HCT116 (cell line): ENCODE results near the gene MBTPS1. TPM values are rescaled to one million over a fixed set of nuclear protein-coding genes. Genes with fewer than 3 reads are reported as not detected.

Source experiments
- ATAC-seq: fragments of 200-7000 bp; cut with Tn5 transposase; 2 replicates; pipeline ENCODE4 v1.9.1; 2020; ENCODE audit warnings: mild to moderate bottlenecking, moderate library complexity
- BruUV-seq: library from RNA; stranded (reverse); fragments of 400-500 nt; replicated peaks from 2 replicates; lab custom pipeline; 2021; lab: Mats Ljungman, UMichigan
- CTCF ChIA-PET: fragments of 300-600 bp; sonication (Branson Sonifier 250); formaldehyde crosslinking; loops from one replicate; lab custom pipeline; 2021; ENCODE audit warnings: antibody characterized with exemption; lab: Charles Lee
- POLR2A ChIA-PET: fragments of 300-600, 350-600 bp; sonication (Branson Sonifier 250); formaldehyde crosslinking; loops from one replicate; lab custom pipeline; 2021; ENCODE audit warnings: antibody characterized with exemption; lab: Charles Lee
- RAD21 ChIA-PET, 2 experiments: fragments of 300-600 bp; sonication (Branson Sonifier 250); formaldehyde crosslinking; loops; one replicate each; lab custom pipeline; 2023; ENCODE audit warnings: low total read pairs in 2 of 2; ENCODE audit not compliant: uncharacterized antibody in 2 of 2, unreplicated experiment in 2 of 2, low non-redundant PET in 1 of 2; lab: Charles Lee
- DNase-seq: peaks from one replicate; pipeline ENCODE4 v3.0.0-alpha.2; 2010; ENCODE audit warnings: low read depth, low spot score
- H2AFZ ChIP-seq: fragments of 200-600 bp; shearing (Covaris generic), sonication (generic); 2 replicates; pipeline ENCODE4 v1.6.1; 2017; ENCODE audit warnings: low read depth, mixed run types, mixed read lengths, antibody characterized with exemption, low read length; ENCODE audit not compliant: poor library complexity, severe bottlenecking
- H3K27ac ChIP-seq: 2 replicates; pipeline ENCODE4 v1.5.1; 2012; ENCODE audit warnings: low read depth, low read length
- H3K27me3 ChIP-seq: fragments of 200-600 bp; sonication (generic); 2 replicates; pipeline ENCODE4 v1.6.1; 2016; ENCODE audit warnings: mixed run types, low read length, mixed read lengths; ENCODE audit not compliant: insufficient read depth
- H3K36me3 ChIP-seq, 2 experiments: fragments of 200-500 bp in 1 of 2; fragments of 200-600 bp in 1 of 2; sonication (Bioruptor generic) in 1 of 2; sonication (generic) in 1 of 2; 2 replicates each; pipeline versions ENCODE4 v1.5.1 to v1.6.1; 2014 to 2016; ENCODE audit warnings: low read length in 2 of 2, inconsistent platforms in 1 of 2, mixed read lengths in 1 of 2, mixed run types in 1 of 2; ENCODE audit not compliant: insufficient read depth in 2 of 2, control insufficient read depth in 1 of 2
- H3K4me1 ChIP-seq, 2 experiments: fragments of 200-600 bp in 1 of 2; sonication (generic) in 1 of 2; 2 replicates each; pipeline versions ENCODE4 v1.5.1 to v1.6.1; 2012 to 2017; ENCODE audit warnings: low read length in 2 of 2, inconsistent platforms in 1 of 2, mild to moderate bottlenecking in 1 of 2, mixed read lengths in 1 of 2, mixed run types in 1 of 2, moderate library complexity in 1 of 2; ENCODE audit not compliant: insufficient read depth in 2 of 2, control insufficient read depth in 1 of 2
- H3K4me2 ChIP-seq: fragments of 200-600 bp; sonication (generic); 2 replicates; pipeline ENCODE4 v1.6.1; 2017; ENCODE audit warnings: mixed run types, low read length, mixed read lengths
- H3K4me3 ChIP-seq, 2 experiments: fragments of 200-600 bp in 1 of 2; sonication (generic) in 1 of 2; replicated peaks in 1 of 2; 2 replicates each; pipeline ENCODE4 v1.5.1; 2011 to 2016; ENCODE audit warnings: low read length in 2 of 2, control low read depth in 1 of 2, low read depth in 1 of 2, mild to moderate bottlenecking in 1 of 2, mixed read lengths in 1 of 2, mixed run types in 1 of 2
- H3K79me2 ChIP-seq: fragments of 200-600 bp; sonication (generic); 2 replicates; pipeline ENCODE4 v1.6.1; 2017; ENCODE audit warnings: mild to moderate bottlenecking, mixed run types, low read length, moderate library complexity, mixed read lengths; ENCODE audit not compliant: insufficient read depth
- H3K9ac ChIP-seq: fragments of 200-600 bp; sonication (generic); 2 replicates; pipeline ENCODE4 v1.6.1; 2016; ENCODE audit warnings: low read length, mixed read lengths
- H3K9me2 ChIP-seq: fragments of 200-600 bp; sonication (generic), shearing (Covaris generic); 2 replicates; pipeline ENCODE4 v1.6.1; 2017; ENCODE audit warnings: mixed run types, mild to moderate bottlenecking, moderate library complexity; ENCODE audit not compliant: insufficient read depth
- H3K9me3 ChIP-seq, 2 experiments: fragments of 200-500 bp in 1 of 2; fragments of 200-600 bp in 1 of 2; sonication (Bioruptor generic) in 1 of 2; sonication (generic) in 1 of 2; 2 replicates each; pipeline ENCODE4 v1.6.1; 2014 to 2017; ENCODE audit warnings: low read length in 2 of 2, mixed read lengths in 2 of 2, inconsistent platforms in 1 of 2, low read depth in 1 of 2, mild to moderate bottlenecking in 1 of 2, mixed run types in 1 of 2, moderate library complexity in 1 of 2; ENCODE audit not compliant: control insufficient read depth in 1 of 2, insufficient read depth in 1 of 2
- H4K20me1 ChIP-seq: fragments of 200-600 bp; sonication (generic), shearing (Covaris generic); 2 replicates; pipeline ENCODE4 v1.6.1; 2017; ENCODE audit warnings: mixed run types, mild to moderate bottlenecking, moderate library complexity; ENCODE audit not compliant: insufficient read depth
- EZH2 ChIP-seq: fragments of 200-600 bp; sonication (generic); IDR thresholded peaks from 2 replicates; pipeline ENCODE4 v1.6.1; 2017; ENCODE audit warnings: antibody characterized with exemption, mixed run types
- FOSL1 ChIP-seq: IDR thresholded peaks from 2 replicates; pipeline ENCODE4 v1.6.1; 2012; ENCODE audit warnings: low read depth
- JUND ChIP-seq: IDR thresholded peaks from 2 replicates; pipeline ENCODE4 v1.6.1; 2012
- POLR2AphosphoS5 ChIP-seq: IDR thresholded peaks from 2 replicates; pipeline ENCODE4 v1.6.1; 2011; ENCODE audit warnings: mild to moderate bottlenecking, low read depth, low read length, moderate library complexity
- SIN3A ChIP-seq: IDR thresholded peaks from 2 replicates; pipeline ENCODE4 v1.6.1; 2012; ENCODE audit warnings: low read depth
- SP1 ChIP-seq: IDR thresholded peaks from 2 replicates; pipeline ENCODE4 v1.6.1; 2012; ENCODE audit warnings: low read depth
- SRF ChIP-seq: IDR thresholded peaks from 2 replicates; pipeline ENCODE4 v1.6.1; 2012; ENCODE audit warnings: low read depth
- intact Hi-C: fragments of 100-400 bp; cut with micrococcal nuclease; formaldehyde crosslinking; loops from 2 replicates; pipeline ENCODE4 v1.10.0; 2022
- total RNA-seq: library from RNA; stranded (reverse); gene quantifications from one replicate; pipeline ENCODE4 v1.2.1, GENCODE V29; 2021; ENCODE audit not compliant: unreplicated experiment
- TF ChIP-seq, protein P1 (sequence below), 3 experiments: fragments of 200-600 bp in 1 of 3; sonication (generic) in 1 of 3; IDR thresholded peaks in 2 of 3; conservative IDR thresholded peaks in 1 of 3; 2 replicates each; pipeline ENCODE4 v1.5.1; 2012 to 2017; ENCODE audit warnings: low read depth in 2 of 3, low read length in 2 of 3, antibody characterized with exemption in 1 of 3, borderline replicate concordance in 1 of 3, control low read depth in 1 of 3, mild to moderate bottlenecking in 1 of 3, mixed read lengths in 1 of 3, mixed run types in 1 of 3, moderate library complexity in 1 of 3; ENCODE audit not compliant: insufficient read depth in 1 of 3

The MBTPS1 gene
- total RNA-seq, 1 experiment from 2014 or later = 111 TPM

DNA sequence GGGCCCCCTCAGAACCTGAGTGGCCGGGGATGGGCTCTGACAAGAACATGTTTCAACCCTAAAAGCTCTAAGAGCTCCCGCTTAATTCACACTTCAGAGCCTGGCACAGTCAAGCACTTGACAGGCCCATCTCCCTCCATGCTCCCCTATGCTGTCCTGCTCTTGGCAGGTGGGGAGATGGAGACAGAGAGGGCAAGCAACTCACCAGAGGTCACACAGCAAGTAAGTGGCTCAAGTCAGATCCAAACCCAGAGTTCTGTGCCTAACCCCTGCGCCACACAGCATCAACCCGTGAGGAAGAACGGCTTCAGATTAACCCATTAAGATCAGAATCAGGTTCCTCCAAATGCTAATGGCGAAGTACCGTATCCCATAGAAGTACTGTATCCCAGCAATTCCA, 112.3 kb downstream of the MBTPS1 start:
- Histone ChIP-seq H3K9ac (no peak overlapping the region), H3K9me2 (no peaks in the 10 kb centered on the region), H2AFZ (no peak overlapping the region), H3K4me1 (no peaks in the 10 kb centered on the region), H3K27me3 (0 out of 2 replicates have a peak, but pooled peaks cover 5% of the 10 kb centered on the region), H4K20me1 (no peaks in the 10 kb centered on the region), H3K79me2 (no peaks in the 10 kb centered on the region), H3K4me3 (no peak overlapping the region), H3K9me3 (no peaks in the 10 kb centered on the region), H3K4me2 (no peak overlapping the region), H3K36me3 (no peaks in the 10 kb centered on the region), H3K27ac (no peak overlapping the region)
- no TSS peak for BruUV-seq
- ChIA-PET POLR2A (interaction anchor here (1.4 kb wide), 1 partner anchor 10 kb away, joined by 4 read pairs; no protein-coding TSS in a partner anchor), CTCF (no interaction called here), RAD21 (no interaction called here)
- TF ChIP-seq, protein P1, sequence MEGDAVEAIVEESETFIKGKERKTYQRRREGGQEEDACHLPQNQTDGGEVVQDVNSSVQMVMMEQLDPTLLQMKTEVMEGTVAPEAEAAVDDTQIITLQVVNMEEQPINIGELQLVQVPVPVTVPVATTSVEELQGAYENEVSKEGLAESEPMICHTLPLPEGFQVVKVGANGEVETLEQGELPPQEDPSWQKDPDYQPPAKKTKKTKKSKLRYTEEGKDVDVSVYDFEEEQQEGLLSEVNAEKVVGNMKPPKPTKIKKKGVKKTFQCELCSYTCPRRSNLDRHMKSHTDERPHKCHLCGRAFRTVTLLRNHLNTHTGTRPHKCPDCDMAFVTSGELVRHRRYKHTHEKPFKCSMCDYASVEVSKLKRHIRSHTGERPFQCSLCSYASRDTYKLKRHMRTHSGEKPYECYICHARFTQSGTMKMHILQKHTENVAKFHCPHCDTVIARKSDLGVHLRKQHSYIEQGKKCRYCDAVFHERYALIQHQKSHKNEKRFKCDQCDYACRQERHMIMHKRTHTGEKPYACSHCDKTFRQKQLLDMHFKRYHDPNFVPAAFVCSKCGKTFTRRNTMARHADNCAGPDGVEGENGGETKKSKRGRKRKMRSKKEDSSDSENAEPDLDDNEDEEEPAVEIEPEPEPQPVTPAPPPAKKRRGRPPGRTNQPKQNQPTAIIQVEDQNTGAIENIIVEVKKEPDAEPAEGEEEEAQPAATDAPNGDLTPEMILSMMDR (IDR thresholded peaks at IDR 0.05 in 2 of 3, conservative IDR thresholded peaks at IDR 0.05 in 1 of 3; ENCODE audit: borderline replicate concordance in 1 of 3, insufficient read depth in 1 of 3, low read depth in 2 of 3, low read length in 2 of 3) = no peak
- TF ChIP-seq EZH2 (no peak), SP1 (no peak), SRF (no peak), JUND (no peak), POLR2AphosphoS5 (no peak), FOSL1 (no peak), SIN3A (no peak)
- ATAC-seq (no peak), DNase-seq (no peak)
- intact Hi-C loops = no loop called here

Other genes starting within 250 kb of the MBTPS1 start
- 3.9 TPM for gene MLYCD, start 217.8 kb downstream of the MBTPS1 start, total RNA-seq
- 19.8 TPM for gene OSGIN1, start 163.7 kb downstream of the MBTPS1 start, total RNA-seq
- gene NECAB2, start 148.7 kb downstream of the MBTPS1 start, total RNA-seq = 0.61 TPM
- gene SLC38A8, start 74.1 kb downstream of the MBTPS1 start, total RNA-seq = not detected
- 35.8 TPM for gene HSDL1, start 28.2 kb upstream of the MBTPS1 start, total RNA-seq
- 0.30 TPM for gene DNAAF1, start 28.4 kb upstream of the MBTPS1 start, total RNA-seq
- 76.3 TPM for gene TAF1C, start 70.1 kb upstream of the MBTPS1 start, total RNA-seq
- not detected for gene ADAD2, start 74.2 kb upstream of the MBTPS1 start, total RNA-seq
- not detected for gene KCNG4, start 123.1 kb upstream of the MBTPS1 start, total RNA-seq
- gene WFDC1, start 177.9 kb upstream of the MBTPS1 start, total RNA-seq = 0.42 TPM